Neural progenitor cell (in vitro differentiated cells): ENCODE measurements around the gene GXYLT1. TPM values are rescaled to one million over a fixed set of nuclear protein-coding genes. Genes with fewer than 3 reads are reported as not detected.

Experiments used
- DNase-seq: peaks from one replicate; pipeline ENCODE4 v3.0.0-alpha.2; 2016; ENCODE audit warnings: low spot score
- H2AFZ ChIP-seq: fragments of 200-600 bp; sonication (generic); replicated peaks from 2 replicates; pipeline ENCODE4 v1.6.1; 2016; ENCODE audit warnings: antibody characterized with exemption
- H3F3A ChIP-seq: fragments of 200-600 bp; sonication (generic); 2 replicates; pipeline ENCODE4 v1.6.1; 2016; ENCODE audit warnings: antibody characterized with exemption, low read depth
- H3K27ac ChIP-seq: fragments of 200-600 bp; sonication (generic); 2 replicates; pipeline ENCODE4 v1.5.1; 2016; ENCODE audit warnings: mild to moderate bottlenecking
- H3K27me3 ChIP-seq: fragments of 200-600 bp; sonication (generic); 2 replicates; pipeline ENCODE4 v1.6.1; 2016; ENCODE audit warnings: mild to moderate bottlenecking, moderate library complexity
- H3K36me3 ChIP-seq: fragments of 200-600 bp; sonication (generic); 2 replicates; pipeline ENCODE4 v1.5.1; 2016
- H3K4me1 ChIP-seq: fragments of 200-600 bp; sonication (generic); 2 replicates; pipeline ENCODE4 v1.6.1; 2016; ENCODE audit warnings: mixed run types
- H3K4me2 ChIP-seq: fragments of 200-600 bp; sonication (generic); 2 replicates; pipeline ENCODE4 v1.6.1; 2016
- H3K4me3 ChIP-seq: fragments of 200-600 bp; sonication (generic); 2 replicates; pipeline ENCODE4 v1.5.1; 2016
- H3K79me2 ChIP-seq: fragments of 200-600 bp; sonication (generic); 2 replicates; pipeline ENCODE4 v1.6.1; 2016; ENCODE audit warnings: low read depth
- H3K9ac ChIP-seq: fragments of 200-600 bp; sonication (generic); 2 replicates; pipeline ENCODE4 v1.6.1; 2016
- H3K9me3 ChIP-seq: fragments of 200-600 bp; sonication (generic); 2 replicates; pipeline ENCODE4 v1.5.1; 2016; ENCODE audit warnings: low read depth
- H4K20me1 ChIP-seq: fragments of 200-600 bp; sonication (generic); 2 replicates; pipeline ENCODE4 v1.6.1; 2016; ENCODE audit warnings: low read depth
- H3K27ac Mint-ChIP-seq: 3 replicates; pipeline ENCODE4 v1.8.0; 2021; ENCODE audit warnings: mixed read lengths
- H3K27me3 Mint-ChIP-seq: 2 replicates; pipeline ENCODE4 v1.8.0; 2022; ENCODE audit warnings: low read depth, mild to moderate bottlenecking, inconsistent platforms, moderate library complexity, mixed read lengths; ENCODE audit not compliant: insufficient read depth
- H3K36me3 Mint-ChIP-seq: 3 replicates; pipeline ENCODE4 v1.8.0; 2021; ENCODE audit warnings: mixed read lengths
- H3K4me1 Mint-ChIP-seq: 3 replicates; pipeline ENCODE4 v1.8.0; 2021; ENCODE audit warnings: mixed read lengths
- H3K4me3 Mint-ChIP-seq: 3 replicates; pipeline ENCODE4 v1.8.0; 2021; ENCODE audit warnings: mild to moderate bottlenecking, moderate library complexity, mixed read lengths
- H3K9me3 Mint-ChIP-seq: 3 replicates; pipeline ENCODE4 v1.8.0; 2020; ENCODE audit warnings: mixed read lengths
- EZH2 ChIP-seq: fragments of 200-600 bp; sonication (generic); IDR thresholded peaks from 2 replicates; pipeline ENCODE4 v1.6.1; 2017; ENCODE audit warnings: antibody characterized with exemption, mild to moderate bottlenecking, moderate library complexity
- EZH2phosphoT487 ChIP-seq: fragments of 200-600 bp; sonication (generic); IDR thresholded peaks from 2 replicates; pipeline ENCODE4 v1.6.1; 2017; ENCODE audit warnings: antibody characterized with exemption
- total RNA-seq: library from RNA; depleted of rRNA; stranded (reverse); fragments of >200 nt; gene quantifications from 2 replicates; pipeline ENCODE4 v1.2.3, GENCODE V29; 2015; ENCODE audit warnings: low replicate concordance
- TF ChIP-seq, protein P1 (sequence below): fragments of 200-600 bp; sonication (generic); IDR thresholded peaks from 2 replicates; pipeline ENCODE4 v1.5.1; 2017; ENCODE audit warnings: antibody characterized with exemption, mild to moderate bottlenecking

GXYLT1 gene
- total RNA-seq, 1 donor from 2014 or later: 27.5 TPM

- no peak overlapping the region for H3K4me3 ChIP-seq
- no peak overlapping the region for H3K4me3 Mint-ChIP-seq
- H3K4me1 Mint-ChIP-seq: no peaks in the 10 kb centered on the region
- H3K27ac ChIP-seq: peak overlapping the region; percentile 54
- H3K9ac ChIP-seq: no peak overlapping the region
- no peak overlapping the region for H3K4me2 ChIP-seq
- no peaks in the 10 kb centered on the region for H3K9me3 Mint-ChIP-seq
- peaks cover 13% of the 10 kb centered on the region for H3F3A ChIP-seq
- peaks cover 9% of the 10 kb centered on the region for H3K36me3 Mint-ChIP-seq
- H3K4me1 ChIP-seq: peaks cover 14% of the 10 kb centered on the region
- H2AFZ ChIP-seq: no peak overlapping the region
- H4K20me1 ChIP-seq: peaks cover 9% of the 10 kb centered on the region
- no peaks in the 10 kb centered on the region for H3K9me3 ChIP-seq
- H3K27me3 Mint-ChIP-seq: no peaks in the 10 kb centered on the region
- no peaks in the 10 kb centered on the region for H3K36me3 ChIP-seq
- TF ChIP-seq EZH2 (no peak), EZH2phosphoT487 (no peak)
- TF ChIP-seq, protein P1, sequence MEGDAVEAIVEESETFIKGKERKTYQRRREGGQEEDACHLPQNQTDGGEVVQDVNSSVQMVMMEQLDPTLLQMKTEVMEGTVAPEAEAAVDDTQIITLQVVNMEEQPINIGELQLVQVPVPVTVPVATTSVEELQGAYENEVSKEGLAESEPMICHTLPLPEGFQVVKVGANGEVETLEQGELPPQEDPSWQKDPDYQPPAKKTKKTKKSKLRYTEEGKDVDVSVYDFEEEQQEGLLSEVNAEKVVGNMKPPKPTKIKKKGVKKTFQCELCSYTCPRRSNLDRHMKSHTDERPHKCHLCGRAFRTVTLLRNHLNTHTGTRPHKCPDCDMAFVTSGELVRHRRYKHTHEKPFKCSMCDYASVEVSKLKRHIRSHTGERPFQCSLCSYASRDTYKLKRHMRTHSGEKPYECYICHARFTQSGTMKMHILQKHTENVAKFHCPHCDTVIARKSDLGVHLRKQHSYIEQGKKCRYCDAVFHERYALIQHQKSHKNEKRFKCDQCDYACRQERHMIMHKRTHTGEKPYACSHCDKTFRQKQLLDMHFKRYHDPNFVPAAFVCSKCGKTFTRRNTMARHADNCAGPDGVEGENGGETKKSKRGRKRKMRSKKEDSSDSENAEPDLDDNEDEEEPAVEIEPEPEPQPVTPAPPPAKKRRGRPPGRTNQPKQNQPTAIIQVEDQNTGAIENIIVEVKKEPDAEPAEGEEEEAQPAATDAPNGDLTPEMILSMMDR: no peak
- DNase-seq: no peak
- peaks cover 76% of the 10 kb centered on the region for H3K79me2 ChIP-seq
- no peak overlapping the region for H3K27ac Mint-ChIP-seq
- no peaks in the 10 kb centered on the region for H3K27me3 ChIP-seq
Observed at GRCh38 chr12:42124764-42125387, 19.8 kb downstream of the GXYLT1 start.

DNA sequence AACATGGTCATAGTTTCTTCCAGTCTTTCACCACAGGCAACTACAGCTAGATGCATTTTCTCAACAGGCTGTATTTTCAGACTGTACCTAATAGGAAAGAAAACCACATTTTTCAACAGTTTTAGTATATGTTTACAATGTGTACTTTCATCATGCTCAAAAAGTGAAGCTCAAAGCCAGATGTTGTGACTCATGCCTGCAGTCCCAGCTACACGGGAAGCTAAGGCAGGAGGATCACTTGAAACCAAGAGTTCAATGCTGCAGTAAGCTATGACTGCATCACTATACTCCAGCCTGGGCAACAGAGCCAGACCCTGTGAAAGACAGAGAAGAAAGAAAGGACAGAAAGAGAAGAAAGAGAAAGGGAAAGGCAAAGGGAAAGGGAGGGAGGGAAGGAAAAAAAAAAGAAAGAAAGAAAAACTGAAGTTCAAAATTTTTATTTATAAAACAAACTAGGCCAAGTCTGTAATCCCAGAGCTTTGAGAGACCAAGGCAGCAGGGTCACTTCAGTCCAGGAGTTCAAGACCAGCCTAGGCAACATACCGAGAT lies 25.5 kb downstream of the GXYLT1 start:
- Mint-ChIP-seq H3K4me3 (no peak overlapping the region), H3K36me3 (peaks cover 39% of the 10 kb centered on the region), H3K9me3 (peaks cover 5% of the 10 kb centered on the region), H3K27me3 (peaks cover under 1% of the 10 kb centered on the region), H3K27ac (peak overlapping the region; percentile 85), H3K4me1 (no peaks in the 10 kb centered on the region)
- Histone ChIP-seq H3F3A (no peaks in the 10 kb centered on the region), H4K20me1 (no peaks in the 10 kb centered on the region), H3K4me3 (no peak overlapping the region), H3K9me3 (no peaks in the 10 kb centered on the region), H3K79me2 (peaks cover 41% of the 10 kb centered on the region), H3K27ac (no peak overlapping the region), H3K9ac (no peak overlapping the region), H3K4me2 (no peak overlapping the region), H3K36me3 (peaks cover 14% of the 10 kb centered on the region), H2AFZ (no peak overlapping the region), H3K27me3 (no peaks in the 10 kb centered on the region), H3K4me1 (no peaks in the 10 kb centered on the region)
- no peak for DNase-seq
- TF ChIP-seq, protein P1: no peak
- no peak for TF ChIP-seq EZH2phosphoT487
- no peak for TF ChIP-seq EZH2

DNA sequence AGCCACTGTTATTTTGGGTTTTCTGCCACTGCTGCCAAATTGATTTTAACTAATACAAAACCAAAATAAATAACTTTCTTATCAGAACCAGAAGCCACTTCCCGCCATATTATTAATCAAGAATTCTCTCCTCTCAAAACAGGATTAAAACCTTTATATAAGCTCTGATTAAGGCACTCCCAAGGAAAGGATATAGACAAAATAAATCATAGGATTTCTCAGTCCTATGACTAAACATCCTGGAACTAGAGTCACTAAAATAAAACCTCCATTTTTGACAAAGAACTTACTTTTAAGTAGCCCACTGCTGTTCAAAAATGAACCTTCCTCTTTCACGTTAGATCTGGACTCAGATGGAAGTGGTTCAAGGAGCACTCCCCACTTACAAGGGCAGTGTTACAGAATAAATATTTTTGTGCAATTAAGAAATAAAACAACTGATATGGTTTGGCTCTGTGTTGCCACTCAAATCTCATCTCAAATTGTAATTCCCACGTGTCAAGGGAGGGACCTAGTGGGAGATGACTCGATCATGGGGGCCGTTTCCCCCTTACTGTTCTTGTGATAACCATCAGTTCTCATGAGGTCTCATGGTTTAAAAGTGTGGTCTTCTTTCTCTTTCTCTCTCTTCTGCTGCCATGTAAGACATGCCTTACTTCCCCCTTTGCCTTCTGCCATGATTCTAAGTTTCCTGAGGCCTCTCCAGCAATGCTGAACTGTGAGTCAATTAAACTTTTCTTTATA lies 26.4 kb downstream of the GXYLT1 start:
- Histone ChIP-seq H3K4me3 (no peak overlapping the region), H3K4me2 (no peak overlapping the region), H3K4me1 (no peaks in the 10 kb centered on the region), H3K27me3 (no peaks in the 10 kb centered on the region), H3K9me3 (no peaks in the 10 kb centered on the region), H3K27ac (no peak overlapping the region), H3K79me2 (peaks cover 33% of the 10 kb centered on the region), H2AFZ (no peak overlapping the region), H3K36me3 (peaks cover 14% of the 10 kb centered on the region), H4K20me1 (no peaks in the 10 kb centered on the region), H3K9ac (no peak overlapping the region), H3F3A (no peaks in the 10 kb centered on the region)
- no peak for TF ChIP-seq EZH2phosphoT487
- no peak for TF ChIP-seq EZH2
- TF ChIP-seq, protein P1: no peak
- Mint-ChIP-seq H3K27me3 (peaks cover 3% of the 10 kb centered on the region), H3K36me3 (peaks cover 43% of the 10 kb centered on the region), H3K9me3 (peaks cover 10% of the 10 kb centered on the region), H3K27ac (no peak overlapping the region), H3K4me1 (no peaks in the 10 kb centered on the region), H3K4me3 (no peak overlapping the region)
- no peak for DNase-seq
